GM12878 (cell line): ENCODE measurements around the gene GRK5.

Experiments used
- E2F4 ChIP-seq: IDR thresholded peaks from 2 replicates; pipeline ENCODE4 v1.6.1; 2012; ENCODE audit warnings: low read depth, low read length, improper control_type of control experiment
- KDM1A ChIP-seq: fragments of 200-600 bp; sonication (generic); IDR thresholded peaks from 2 replicates; pipeline ENCODE4 v1.6.1; 2016; ENCODE audit warnings: borderline replicate concordance
- MYB ChIP-seq: fragments of 150-350 bp; IDR thresholded peaks from 2 replicates; pipeline ENCODE4 v1.6.1; 2014; ENCODE audit warnings: mild to moderate bottlenecking, low read depth, low read length, borderline replicate concordance
- NRF1 ChIP-seq: conservative IDR thresholded peaks from 2 replicates; pipeline ENCODE4 v1.6.1; 2011; ENCODE audit warnings: mild to moderate bottlenecking, low read depth, low read length, improper control_type of control experiment
- POLR2AphosphoS5 ChIP-seq: IDR thresholded peaks from 2 replicates; pipeline ENCODE4 v1.6.1; 2011; ENCODE audit warnings: mild to moderate bottlenecking, low read length, inconsistent platforms
- SUZ12 ChIP-seq: fragments of 200-600 bp; sonication (generic); IDR thresholded peaks from one replicate; pipeline ENCODE4 v1.6.1; 2018; ENCODE audit warnings: antibody characterized with exemption, mild to moderate bottlenecking; ENCODE audit not compliant: unreplicated experiment
- YY1 ChIP-seq: IDR thresholded peaks from 2 replicates; pipeline ENCODE4 v1.6.1; 2011; ENCODE audit warnings: low read depth, mild to moderate bottlenecking, low read length
- TF ChIP-seq, protein P1 (sequence below), 3 experiments: IDR thresholded peaks in 2 of 3; conservative IDR thresholded peaks in 1 of 3; 2 replicates each; pipeline ENCODE4 v1.5.1; 2011; ENCODE audit warnings: low read depth in 3 of 3, low read length in 3 of 3, mild to moderate bottlenecking in 3 of 3, control low read depth in 2 of 3, moderate library complexity in 2 of 3, inconsistent platforms in 1 of 3, mixed read lengths in 1 of 3; ENCODE audit not compliant: control insufficient read depth in 2 of 3, insufficient read depth in 1 of 3; ENCODE audit errors: extremely low read depth in 1 of 3

DNA sequence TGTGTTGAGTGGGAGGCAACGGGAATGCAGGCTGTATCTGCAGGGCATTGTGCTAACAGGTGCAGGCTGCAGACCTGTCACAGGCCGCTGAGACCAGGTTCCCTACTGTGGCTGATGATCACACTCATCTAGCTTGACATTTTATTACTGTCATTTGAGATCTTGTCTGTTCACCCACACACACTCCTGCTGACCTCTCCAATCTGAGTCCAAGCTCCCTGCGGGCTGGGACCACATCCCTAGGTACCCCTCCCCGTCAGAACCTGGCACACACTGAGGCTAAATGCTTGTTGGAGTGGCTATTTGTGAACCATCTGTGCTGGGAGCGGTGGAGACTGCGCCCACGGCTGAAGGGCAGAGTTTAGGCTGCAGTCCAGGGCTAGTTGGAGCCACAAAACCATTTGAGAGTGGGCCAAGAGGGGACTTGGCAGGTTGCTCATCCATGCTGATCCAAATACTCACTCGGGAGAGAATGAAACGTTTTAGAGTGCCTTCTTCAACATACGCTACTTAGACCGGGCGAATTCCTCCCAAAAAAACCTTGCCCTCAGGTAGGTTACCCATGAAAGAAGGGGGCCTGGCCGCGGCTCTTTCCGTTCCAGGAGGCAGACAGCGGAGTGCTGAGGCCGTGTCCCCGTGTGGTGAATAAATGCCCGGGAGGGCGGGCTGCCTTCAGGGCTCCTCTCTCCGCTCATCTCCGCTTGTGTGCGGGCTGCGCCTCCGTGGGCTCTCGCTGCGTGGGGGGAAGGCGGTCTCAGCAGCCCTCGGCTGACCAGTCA lies 170.8 kb downstream of the GRK5 start:
- no peak for TF ChIP-seq E2F4
- no peak for TF ChIP-seq NRF1
- TF ChIP-seq, protein P1, sequence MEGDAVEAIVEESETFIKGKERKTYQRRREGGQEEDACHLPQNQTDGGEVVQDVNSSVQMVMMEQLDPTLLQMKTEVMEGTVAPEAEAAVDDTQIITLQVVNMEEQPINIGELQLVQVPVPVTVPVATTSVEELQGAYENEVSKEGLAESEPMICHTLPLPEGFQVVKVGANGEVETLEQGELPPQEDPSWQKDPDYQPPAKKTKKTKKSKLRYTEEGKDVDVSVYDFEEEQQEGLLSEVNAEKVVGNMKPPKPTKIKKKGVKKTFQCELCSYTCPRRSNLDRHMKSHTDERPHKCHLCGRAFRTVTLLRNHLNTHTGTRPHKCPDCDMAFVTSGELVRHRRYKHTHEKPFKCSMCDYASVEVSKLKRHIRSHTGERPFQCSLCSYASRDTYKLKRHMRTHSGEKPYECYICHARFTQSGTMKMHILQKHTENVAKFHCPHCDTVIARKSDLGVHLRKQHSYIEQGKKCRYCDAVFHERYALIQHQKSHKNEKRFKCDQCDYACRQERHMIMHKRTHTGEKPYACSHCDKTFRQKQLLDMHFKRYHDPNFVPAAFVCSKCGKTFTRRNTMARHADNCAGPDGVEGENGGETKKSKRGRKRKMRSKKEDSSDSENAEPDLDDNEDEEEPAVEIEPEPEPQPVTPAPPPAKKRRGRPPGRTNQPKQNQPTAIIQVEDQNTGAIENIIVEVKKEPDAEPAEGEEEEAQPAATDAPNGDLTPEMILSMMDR (IDR thresholded peaks at IDR 0.05 in 2 of 3, conservative IDR thresholded peaks at IDR 0.05 in 1 of 3; ENCODE audit: control insufficient read depth in 2 of 3, extremely low read depth in 1 of 3, insufficient read depth in 1 of 3, low read depth in 3 of 3, low read length in 3 of 3), result no peak
- no peak for TF ChIP-seq YY1
- no peak for TF ChIP-seq SUZ12
- no peak for TF ChIP-seq KDM1A
- no peak for TF ChIP-seq POLR2AphosphoS5
- no peak for TF ChIP-seq MYB
